Naive thymus-derived CD8-positive, alpha-beta T cell (primary cell): ENCODE data around the gene MPPED1. TPM values are rescaled to one million over a fixed set of nuclear protein-coding genes. Genes with fewer than 3 reads are reported as not detected.
A peak's percentile ranks its signal among the peaks of the same experiment; 100 is the strongest.

ENCODE experiments used
- ATAC-seq, 2 donors: fragments of 150-1000 bp; cut with Tn5 transposase in 1 of 2; sonication (Bioruptor Pico), chemical (Tn5 transposase) in 1 of 2; 1 replicate in 1 of 2; 2 replicates in 1 of 2; pipeline ENCODE4 v1.10.0; 2021; ENCODE audit warnings: mild to moderate bottlenecking in 2 of 2, moderate library complexity in 2 of 2
- POLR2A ChIA-PET: fragments of 350-600 bp; sonication (Branson Sonifier 250); formaldehyde crosslinking; loops from one replicate; lab custom pipeline; 2021; ENCODE audit warnings: antibody characterized with exemption; lab: Charles Lee
- DNase-seq, 10 donors: peaks; one replicate each; pipeline versions ENCODE4 v3.0.0 to v3.0.0-alpha.2; 2020 to 2022
- H3K27ac Mint-ChIP-seq, 10 donors: one replicate each; pipeline ENCODE4 v1.8.0; 2020 to 2022; ENCODE audit warnings: mild to moderate bottlenecking in 10 of 10, mixed read lengths in 10 of 10, moderate library complexity in 4 of 10, inconsistent platforms in 1 of 10
- H3K27me3 Mint-ChIP-seq, 5 donors: one replicate each; pipeline ENCODE4 v1.8.0; 2021 to 2022; ENCODE audit warnings: mixed read lengths in 5 of 5
- H3K36me3 Mint-ChIP-seq, 3 donors: one replicate each; pipeline ENCODE4 v1.8.0; 2020 to 2022; ENCODE audit warnings: mixed read lengths in 3 of 3, mild to moderate bottlenecking in 2 of 3, inconsistent platforms in 1 of 3
- H3K4me1 Mint-ChIP-seq, 4 donors: one replicate each; pipeline ENCODE4 v1.8.0; 2021 to 2022; ENCODE audit warnings: mixed read lengths in 4 of 4
- H3K4me3 Mint-ChIP-seq, 10 donors: one replicate each; pipeline ENCODE4 v1.8.0; 2020 to 2022; ENCODE audit warnings: mild to moderate bottlenecking in 10 of 10, mixed read lengths in 10 of 10, moderate library complexity in 6 of 10, inconsistent platforms in 1 of 10
- H3K9me3 Mint-ChIP-seq, 9 donors: one replicate each; pipeline ENCODE4 v1.8.0; 2020 to 2022; ENCODE audit warnings: mixed read lengths in 9 of 9, mild to moderate bottlenecking in 3 of 9, inconsistent platforms in 1 of 9, moderate library complexity in 1 of 9
- polyA plus RNA-seq, 3 donors: library from polyadenylated mRNA; unstranded; fragments of 300-500 nt; fragmentation: Illumina TruSeq; gene quantifications; one replicate each; pipeline ENCODE4 v1.2.3, GENCODE V29; 2021
- total RNA-seq, 8 experiments: library from RNA in 2 of 8; stranded (reverse) in 2 of 8; gene quantifications; one replicate each; pipeline ENCODE4 v1.2.3 and lab custom pipeline; 2021 to 2026

Gene MPPED1
- total and polyA plus RNA-seq, 5 experiments from 2014 or later, result 0.03 TPM; not detected in 4

- no peak for ATAC-seq
- Mint-ChIP-seq H3K4me3 (no peak overlapping the region), H3K27me3 (peaks cover 0 to 23% (median 7%) of the 10 kb centered on the region in 5 donors), H3K9me3 (no peaks in the 10 kb centered on the region), H3K36me3 (no peaks in the 10 kb centered on the region), H3K27ac (no peak overlapping the region), H3K4me1 (no peaks in the 10 kb centered on the region)
- POLR2A ChIA-PET, result no interaction called here
- DNase-seq, result no peak
These were observed 27.0 kb downstream of the MPPED1 start for GRCh38 chr22:43438666-43439347.

GRCh38 chr22:43439368-43440103 lies 27.7 kb downstream of the MPPED1 start:
- POLR2A ChIA-PET, result no interaction called here
- no peaks in the 10 kb centered on the region for H3K4me1 Mint-ChIP-seq
- DNase-seq (no peak), ATAC-seq (no peak)
- H3K27ac Mint-ChIP-seq, result peak overlapping the region in 2 of 10 donors; percentile 10 to 43
- no peak overlapping the region for H3K4me3 Mint-ChIP-seq
- peaks cover 0 to 23% (median 7%) of the 10 kb centered on the region in 5 donors for H3K27me3 Mint-ChIP-seq
- no peaks in the 10 kb centered on the region for H3K9me3 Mint-ChIP-seq
- H3K36me3 Mint-ChIP-seq, result no peaks in the 10 kb centered on the region

GRCh38 chr22:43440104-43440387 lies 28.2 kb downstream of the MPPED1 start:
- no peaks in the 10 kb centered on the region for H3K4me1 Mint-ChIP-seq
- H3K36me3 Mint-ChIP-seq, result no peaks in the 10 kb centered on the region
- no peak for DNase-seq
- ATAC-seq, result no peak
- H3K27me3 Mint-ChIP-seq, result peaks cover 0 to 23% (median 7%) of the 10 kb centered on the region in 5 donors
- POLR2A ChIA-PET, result no interaction called here
- no peak overlapping the region for H3K4me3 Mint-ChIP-seq
- no peaks in the 10 kb centered on the region for H3K9me3 Mint-ChIP-seq
- no peak overlapping the region for H3K27ac Mint-ChIP-seq

GRCh38 chr22:43440556-43440955 lies 28.7 kb downstream of the MPPED1 start:
- POLR2A ChIA-PET, result no interaction called here
- Mint-ChIP-seq H3K4me3 (no peak overlapping the region), H3K9me3 (no peaks in the 10 kb centered on the region), H3K27ac (no peak overlapping the region), H3K4me1 (no peaks in the 10 kb centered on the region), H3K36me3 (no peaks in the 10 kb centered on the region), H3K27me3 (peaks cover 0 to 23% (median 7%) of the 10 kb centered on the region in 5 donors)
- ATAC-seq (no peak), DNase-seq (no peak)

- H3K4me1 Mint-ChIP-seq, result peaks cover 0 to 2% (median 0%) of the 10 kb centered on the region in 4 donors
- POLR2A ChIA-PET, result no interaction called here
- H3K27me3 Mint-ChIP-seq, result peaks cover 0 to 23% (median 7%) of the 10 kb centered on the region in 5 donors
- H3K9me3 Mint-ChIP-seq, result no peaks in the 10 kb centered on the region
- H3K4me3 Mint-ChIP-seq, result no peak overlapping the region
- DNase-seq (no peak), ATAC-seq (no peak)
- no peak overlapping the region for H3K27ac Mint-ChIP-seq
- H3K36me3 Mint-ChIP-seq, result no peaks in the 10 kb centered on the region
These were observed 29.4 kb downstream of the MPPED1 start for GRCh38 chr22:43441216-43441615.

GRCh38 chr22:43441751-43442150 lies 29.9 kb downstream of the MPPED1 start:
- DNase-seq, result no peak
- Mint-ChIP-seq H3K27ac (no peak overlapping the region), H3K4me1 (peaks cover 0 to 2% (median under 1%) of the 10 kb centered on the region in 4 donors)

GRCh38 chr22:43442386-43443151 lies 30.8 kb downstream of the MPPED1 start:
- H3K36me3 Mint-ChIP-seq, result no peaks in the 10 kb centered on the region
- peaks cover 0 to 19% (median 9%) of the 10 kb centered on the region in 5 donors for H3K27me3 Mint-ChIP-seq
- POLR2A ChIA-PET, result no interaction called here
- H3K4me3 Mint-ChIP-seq, result no peak overlapping the region
- DNase-seq (no peak), ATAC-seq (no peak)
- no peak overlapping the region for H3K27ac Mint-ChIP-seq
- H3K4me1 Mint-ChIP-seq, result peaks cover 0 to 4% (median under 1%) of the 10 kb centered on the region in 4 donors
- H3K9me3 Mint-ChIP-seq, result no peaks in the 10 kb centered on the region

More at GRCh38 chr22:43441751-43442150, 29.9 kb downstream of the MPPED1 start:
- ATAC-seq, result no peak
- no peaks in the 10 kb centered on the region for H3K9me3 Mint-ChIP-seq
- POLR2A ChIA-PET, result no interaction called here
- no peaks in the 10 kb centered on the region for H3K36me3 Mint-ChIP-seq
- peaks cover 0 to 23% (median 9%) of the 10 kb centered on the region in 5 donors for H3K27me3 Mint-ChIP-seq
- no peak overlapping the region for H3K4me3 Mint-ChIP-seq

- DNase-seq, result no peak
- Mint-ChIP-seq H3K4me1 (peaks cover 0 to 4% (median under 1%) of the 10 kb centered on the region in 4 donors), H3K9me3 (no peaks in the 10 kb centered on the region), H3K36me3 (no peaks in the 10 kb centered on the region), H3K27ac (peak overlapping the region in 1 of 10 donors; percentile 25), H3K27me3 (peaks cover 0 to 15% (median 9%) of the 10 kb centered on the region in 5 donors), H3K4me3 (no peak overlapping the region)
- no peak for ATAC-seq
- POLR2A ChIA-PET, result no interaction called here
These were observed 31.3 kb downstream of the MPPED1 start for GRCh38 chr22:43443152-43443471.

- Mint-ChIP-seq H3K4me1 (peaks cover 0 to 4% (median under 1%) of the 10 kb centered on the region in 4 donors), H3K36me3 (no peaks in the 10 kb centered on the region), H3K27me3 (peaks cover 6 to 23% (median 9%) of the 10 kb centered on the region in 5 donors), H3K27ac (no peak overlapping the region), H3K4me3 (no peak overlapping the region), H3K9me3 (no peaks in the 10 kb centered on the region)
- DNase-seq (no peak), ATAC-seq (no peak)
- POLR2A ChIA-PET, result no interaction called here
These were observed 34.4 kb downstream of the MPPED1 start for GRCh38 chr22:43446037-43446803.

- Mint-ChIP-seq H3K9me3 (no peaks in the 10 kb centered on the region), H3K27me3 (peaks cover 6 to 28% (median 9%) of the 10 kb centered on the region in 5 donors), H3K4me1 (peaks cover 0 to 4% (median under 1%) of the 10 kb centered on the region in 4 donors), H3K36me3 (no peaks in the 10 kb centered on the region), H3K4me3 (no peak overlapping the region), H3K27ac (no peak overlapping the region)
- POLR2A ChIA-PET, result no interaction called here
- ATAC-seq (no peak), DNase-seq (no peak)
These were observed 35.1 kb downstream of the MPPED1 start for GRCh38 chr22:43446916-43447315.

- ATAC-seq (no peak), DNase-seq (no peak)
- peaks cover 0 to 4% (median under 1%) of the 10 kb centered on the region in 4 donors for H3K4me1 Mint-ChIP-seq
- H3K27ac Mint-ChIP-seq, result no peak overlapping the region
- no peaks in the 10 kb centered on the region for H3K9me3 Mint-ChIP-seq
- POLR2A ChIA-PET, result no interaction called here
- H3K27me3 Mint-ChIP-seq, result peaks cover 7 to 27% (median 9%) of the 10 kb centered on the region in 5 donors
- H3K4me3 Mint-ChIP-seq, result no peak overlapping the region
- no peaks in the 10 kb centered on the region for H3K36me3 Mint-ChIP-seq
These were observed 35.6 kb downstream of the MPPED1 start for GRCh38 chr22:43447380-43447779.

GRCh38 chr22:43448048-43448447 lies 36.2 kb downstream of the MPPED1 start:
- no peak overlapping the region for H3K27ac Mint-ChIP-seq
- ATAC-seq, result no peak

More at GRCh38 chr22:43448048-43448447, 36.2 kb downstream of the MPPED1 start:
- Mint-ChIP-seq H3K9me3 (no peaks in the 10 kb centered on the region), H3K36me3 (no peaks in the 10 kb centered on the region), H3K4me1 (peaks cover 0 to 4% (median under 1%) of the 10 kb centered on the region in 4 donors), H3K27me3 (peaks cover under 1 to 26% (median 9%) of the 10 kb centered on the region in 5 donors), H3K4me3 (no peak overlapping the region)
- POLR2A ChIA-PET, result no interaction called here
- DNase-seq, result no peak
